IPS-NIHi7 (cell line): Measurements from ENCODE around the gene CDO1.
"Not testable (repeated sequence)": the region's sequence is repeated elsewhere in the genome, so short reads cannot be mapped to it uniquely, and the experiment has no call there.

ENCODE experiments used
- DNase-seq: peaks from one replicate; pipeline ENCODE4 v3.0.0; 2012; ENCODE audit warnings: mixed read lengths; ENCODE audit errors: extremely low spot score

Gene CDO1

DNA sequence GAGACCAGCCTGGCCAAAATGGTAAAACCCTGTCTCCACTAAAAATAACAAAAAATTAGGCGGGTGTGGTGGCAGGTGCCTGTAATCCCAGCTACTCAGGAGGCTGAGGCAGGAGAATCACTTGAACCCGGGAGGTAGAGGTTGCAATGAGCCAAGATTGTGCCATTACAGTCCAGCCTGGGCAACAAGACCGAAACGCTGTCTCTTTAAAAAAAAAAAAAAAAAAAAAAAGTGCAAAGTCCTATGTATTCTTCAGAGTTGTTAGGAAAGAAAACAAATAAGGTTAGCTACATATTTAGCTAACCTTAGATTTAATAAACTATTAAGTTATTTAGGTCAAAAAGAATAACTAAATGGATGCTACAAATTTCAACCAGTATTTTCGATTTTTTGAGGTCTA, 13.5 kb upstream of the CDO1 start:
- DNase-seq, result no peak

DNA sequence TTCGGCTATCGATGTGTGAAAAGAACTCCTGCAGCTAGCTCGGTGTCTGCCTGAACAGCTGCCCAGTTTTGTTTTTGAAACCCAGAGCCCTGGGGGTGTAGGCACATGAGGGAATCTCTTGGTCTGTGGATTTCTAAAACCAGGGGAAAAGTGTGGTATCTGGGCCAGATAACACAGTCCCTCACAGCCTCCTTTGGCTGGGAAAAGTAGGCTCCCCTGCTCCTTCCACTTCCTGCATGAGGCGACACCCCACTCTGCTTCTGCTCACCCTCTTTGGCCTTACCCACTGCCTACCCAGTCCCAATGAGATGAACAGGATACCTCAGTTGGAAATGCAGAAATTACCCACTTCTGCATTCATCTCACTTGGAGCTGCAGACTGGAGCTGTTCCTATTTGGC, 9.5 kb upstream of the CDO1 start:
- no peak for DNase-seq

DNA sequence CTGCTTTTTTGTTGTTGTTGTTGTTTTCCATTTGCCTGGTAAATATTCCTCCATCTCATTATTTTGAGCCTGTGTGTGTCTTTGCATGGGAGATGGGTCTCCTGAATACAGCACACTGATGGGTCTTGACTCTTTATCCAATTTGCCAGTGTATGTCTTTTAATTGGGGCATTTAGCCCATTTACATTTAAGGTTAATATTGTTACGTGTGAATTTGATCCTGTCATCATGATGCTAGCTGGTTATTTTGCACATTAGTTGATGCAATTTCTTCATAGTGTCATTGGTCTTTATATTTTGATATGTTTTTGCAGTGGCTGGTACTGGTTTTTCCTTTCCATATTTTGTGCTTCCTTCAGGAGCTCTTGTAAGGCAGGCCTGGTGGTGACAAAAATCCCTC, 8.5 kb upstream of the CDO1 start:
- not testable (repeated sequence) for DNase-seq

DNA sequence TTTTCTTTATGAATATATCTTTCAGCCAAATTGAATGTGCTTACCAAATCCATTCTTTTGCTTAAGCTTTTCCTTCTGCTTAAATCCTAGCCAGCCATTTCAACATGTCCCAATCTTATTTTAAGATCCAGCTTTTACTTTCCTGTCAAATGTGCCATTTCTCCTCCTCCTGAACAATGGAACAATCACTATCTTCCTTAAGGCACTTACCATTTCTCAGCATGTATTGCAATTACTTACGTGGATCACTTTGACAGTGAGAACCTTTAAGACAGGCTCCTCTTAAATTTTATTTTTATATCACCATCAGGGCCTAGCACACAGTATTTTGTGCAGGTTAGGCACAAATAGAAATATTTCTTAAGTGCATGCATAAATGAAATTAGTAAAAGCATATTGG, 4.4 kb upstream of the CDO1 start:
- DNase-seq, result no peak

DNA sequence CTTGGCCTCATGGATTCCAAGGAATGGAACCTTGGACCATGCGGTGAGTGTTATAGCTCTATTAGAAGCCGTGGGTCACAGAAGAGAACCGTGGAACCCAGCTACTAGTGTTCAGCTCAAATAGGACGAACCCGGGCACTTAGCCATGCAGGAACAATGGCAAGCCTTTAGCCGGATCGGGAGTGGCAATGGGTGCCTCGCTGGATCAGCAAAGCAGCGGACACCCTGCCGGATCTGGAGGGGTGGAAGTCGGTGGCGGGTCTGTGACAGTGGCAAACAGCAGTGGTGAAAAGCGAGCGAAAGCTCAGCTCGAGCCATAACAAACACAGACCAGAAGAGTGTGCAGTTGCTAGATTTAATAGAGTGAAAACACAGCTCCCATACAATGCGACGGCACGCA, 2.4 kb upstream of the CDO1 start:
- no peak for DNase-seq

DNA sequence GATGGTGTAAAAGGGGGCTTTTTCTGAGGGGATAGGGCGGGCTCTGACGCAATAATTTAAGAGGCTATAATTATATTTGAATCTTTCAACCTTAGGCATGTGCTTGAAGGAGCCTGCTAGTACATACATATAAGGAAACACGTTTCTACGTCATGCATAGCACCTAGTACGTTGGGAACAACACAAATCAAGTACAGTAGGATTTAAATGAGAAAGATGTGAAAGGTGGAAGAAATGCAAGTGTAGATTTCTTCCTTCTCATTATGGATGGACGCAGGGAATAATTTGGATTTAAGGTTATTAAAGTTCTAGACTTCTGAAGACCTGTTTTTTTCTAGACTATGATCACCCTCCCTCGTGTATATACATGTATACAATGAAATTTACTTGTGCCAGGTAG, 927 bp upstream of the CDO1 start:
- DNase-seq, result no peak

DNA sequence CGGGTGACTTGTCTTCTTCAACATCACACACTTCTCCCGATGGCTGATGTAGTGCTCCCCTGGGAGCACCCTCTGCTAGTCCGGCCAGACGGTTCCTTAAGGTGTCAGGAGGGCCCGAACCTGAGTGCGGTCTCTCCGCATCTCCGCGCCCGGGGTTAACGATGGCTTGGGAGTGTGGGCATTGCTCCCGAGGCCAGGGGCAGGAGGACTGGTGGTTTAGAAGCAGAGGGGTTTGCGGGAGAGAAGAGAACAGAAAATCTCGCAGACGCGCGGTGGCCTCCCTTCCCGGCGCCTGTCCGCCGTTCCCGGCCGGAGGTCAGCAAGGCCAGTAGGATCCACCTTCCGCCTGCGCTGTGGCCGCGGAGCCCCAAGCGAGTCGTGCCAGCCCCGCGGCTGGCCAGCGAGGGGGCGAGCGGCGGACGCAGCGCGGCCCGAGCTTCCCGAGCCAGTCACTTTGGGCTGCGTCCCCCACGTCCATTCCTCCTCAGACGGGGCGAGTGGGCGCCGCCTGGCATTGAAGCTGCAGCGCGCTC, 700 bp downstream of the CDO1 start:
- peak; percentile 35 for DNase-seq

DNA sequence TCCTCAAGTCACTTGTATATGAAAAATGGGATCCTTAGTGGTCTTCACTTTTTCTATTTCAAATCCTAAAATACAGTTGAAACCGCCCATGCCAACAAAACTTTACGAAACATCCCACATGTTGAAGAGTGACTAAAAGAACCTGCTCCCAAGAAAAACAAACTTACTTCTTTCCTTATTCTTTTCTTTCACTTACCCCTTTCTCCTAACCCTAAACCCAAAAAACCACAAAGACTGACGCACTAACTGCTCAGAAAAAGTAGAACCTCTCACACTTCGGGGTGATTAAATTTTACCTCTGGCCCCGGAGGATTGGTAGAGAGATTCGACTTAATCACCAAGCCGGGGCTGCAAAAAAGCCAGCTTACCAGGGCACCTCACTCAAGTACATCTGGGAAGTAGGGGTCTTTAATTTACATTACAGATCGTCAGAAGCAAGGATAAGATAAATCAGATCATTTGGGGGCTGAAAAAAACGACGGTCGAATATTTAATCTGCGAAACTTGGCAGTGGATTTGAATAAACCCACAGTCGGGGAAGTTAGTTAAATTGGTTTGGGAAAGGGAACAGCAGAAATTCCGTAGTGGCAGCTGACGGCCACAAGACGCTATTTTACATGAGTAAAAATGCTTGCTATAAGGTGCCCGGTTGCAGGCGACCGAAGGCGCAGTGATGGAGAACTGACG, 1.3 kb downstream of the CDO1 start:
- peak; percentile 11 for DNase-seq

DNA sequence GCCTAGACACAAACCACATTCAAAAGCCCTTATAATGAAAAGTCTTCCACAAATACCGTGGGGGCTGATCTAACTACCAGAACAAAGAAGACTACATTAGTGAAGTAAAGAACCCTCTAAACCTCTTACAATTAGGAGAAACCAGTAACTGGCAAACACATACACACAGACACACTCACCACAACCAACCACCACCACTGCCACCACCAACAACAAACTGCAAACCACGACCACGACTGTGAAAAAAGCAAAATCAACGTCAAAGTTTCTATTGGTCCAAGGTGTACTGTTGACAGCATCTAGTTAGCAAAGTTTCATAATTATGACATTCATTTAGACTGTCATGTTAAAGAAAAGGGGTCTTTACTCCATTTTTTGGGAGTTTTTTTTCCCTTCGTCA, 2.7 kb downstream of the CDO1 start:
- no peak for DNase-seq

DNA sequence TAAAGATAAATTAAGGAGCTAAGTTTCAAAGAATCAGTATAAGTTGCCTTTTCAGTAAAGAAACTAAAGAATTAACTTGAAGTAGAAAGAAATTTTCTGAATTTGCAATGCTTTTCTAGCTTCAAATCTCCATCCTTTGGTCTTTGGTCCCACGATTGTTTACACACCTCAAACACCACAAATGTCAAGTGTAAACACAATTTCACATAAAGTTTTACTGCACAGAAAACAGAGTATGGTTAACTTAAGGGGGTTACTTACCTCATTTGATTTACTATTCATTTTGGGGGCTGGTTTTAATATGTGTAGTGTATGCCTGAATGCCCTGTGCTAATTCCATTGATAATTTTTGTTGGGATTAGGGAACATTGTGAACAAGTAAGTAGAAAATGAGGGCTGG, 4.1 kb downstream of the CDO1 start:
- no peak for DNase-seq

DNA sequence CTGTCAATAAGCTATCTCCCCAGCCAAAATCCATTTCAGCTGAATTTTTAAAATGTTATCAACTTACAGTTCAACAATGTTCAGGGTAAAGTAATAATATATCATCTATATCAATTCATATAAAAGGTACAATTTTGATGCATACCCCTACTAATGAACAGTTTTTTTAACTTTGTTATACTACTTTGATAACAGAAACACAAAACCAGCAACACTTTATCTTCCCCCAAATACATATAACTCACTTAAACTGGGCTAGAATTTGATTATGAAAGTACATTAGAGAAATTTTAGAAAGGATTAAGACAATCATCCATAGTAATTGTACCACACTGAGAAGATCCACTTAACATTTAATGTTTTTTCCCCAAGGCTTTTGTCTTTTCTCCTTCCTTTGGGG, 5.1 kb downstream of the CDO1 start:
- DNase-seq, result no peak

DNA sequence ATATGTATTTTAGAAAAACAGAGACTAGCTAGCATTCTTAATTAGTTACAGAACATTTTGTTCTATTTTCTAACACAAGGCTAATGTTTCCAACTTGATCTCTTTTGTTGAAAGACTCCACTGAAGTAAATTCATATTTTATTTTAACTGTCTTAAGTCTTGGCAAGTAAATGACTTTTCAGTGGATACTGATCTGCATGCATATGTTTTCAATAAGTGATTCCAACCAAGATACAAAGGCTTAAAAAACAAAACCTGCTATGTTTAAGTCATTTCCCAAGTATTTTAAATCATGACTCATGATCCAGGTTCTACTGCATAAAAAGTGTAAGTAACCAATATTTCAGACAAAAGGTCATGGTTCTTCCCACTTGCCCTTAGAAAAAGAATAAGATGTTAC, 5.7 kb downstream of the CDO1 start:
- DNase-seq, result no peak

DNA sequence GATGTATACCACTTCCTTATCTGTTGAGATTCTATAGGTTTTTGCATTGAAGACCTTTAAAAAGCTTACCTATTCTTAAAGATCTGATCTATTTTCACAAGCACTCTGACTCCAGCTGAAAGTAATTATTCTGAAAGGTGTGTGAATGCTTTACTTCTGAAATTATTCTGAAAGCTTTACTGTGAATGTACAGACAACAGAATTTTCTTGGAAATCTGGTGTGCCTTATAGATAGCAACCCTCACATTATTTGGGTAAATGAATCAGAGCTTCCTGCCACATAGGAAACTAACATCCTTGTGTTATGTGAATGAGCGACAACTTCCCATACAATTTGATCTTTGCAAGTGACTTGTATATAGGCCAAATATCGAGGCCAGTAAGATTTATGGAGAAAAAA, 6.5 kb downstream of the CDO1 start:
- DNase-seq, result no peak

DNA sequence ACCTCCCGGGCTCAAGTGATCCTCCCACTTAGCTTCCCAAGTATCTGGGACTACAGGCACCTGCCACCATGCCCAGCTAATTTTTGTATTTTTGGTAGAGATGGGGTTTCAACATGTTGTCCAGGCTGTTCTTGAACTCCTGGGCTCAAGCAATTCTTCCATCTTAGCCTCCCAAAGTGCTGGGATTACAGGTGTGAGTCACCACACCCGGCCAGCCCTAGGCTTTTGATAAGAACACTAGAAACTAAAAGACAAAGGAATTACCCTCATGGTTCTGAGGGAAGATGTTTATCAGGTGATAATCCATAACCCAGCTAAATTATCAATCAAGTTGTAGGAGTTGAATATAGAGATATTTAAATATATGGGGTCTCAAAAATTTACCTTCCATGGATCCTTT, 8.4 kb downstream of the CDO1 start:
- not testable (repeated sequence) for DNase-seq

DNA sequence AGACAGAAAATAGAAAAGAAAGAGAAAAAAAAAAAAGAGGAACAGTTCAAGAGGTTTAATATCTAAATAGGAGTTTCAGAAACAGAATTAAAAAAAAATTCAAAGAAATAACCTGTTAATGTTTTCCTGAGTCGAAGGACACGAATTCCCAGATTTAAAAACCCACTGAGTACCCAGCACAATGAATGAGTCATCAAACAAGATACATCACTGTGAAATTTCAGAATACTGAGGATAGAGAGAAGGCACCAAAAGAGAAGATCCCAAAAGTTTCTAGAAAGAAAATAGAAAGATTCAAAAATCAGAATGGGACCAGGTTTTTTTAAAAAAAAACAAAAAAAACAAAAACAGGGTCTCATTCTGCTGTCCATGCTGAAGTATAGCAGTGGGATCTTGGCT, 8.8 kb downstream of the CDO1 start:
- no peak for DNase-seq

DNA sequence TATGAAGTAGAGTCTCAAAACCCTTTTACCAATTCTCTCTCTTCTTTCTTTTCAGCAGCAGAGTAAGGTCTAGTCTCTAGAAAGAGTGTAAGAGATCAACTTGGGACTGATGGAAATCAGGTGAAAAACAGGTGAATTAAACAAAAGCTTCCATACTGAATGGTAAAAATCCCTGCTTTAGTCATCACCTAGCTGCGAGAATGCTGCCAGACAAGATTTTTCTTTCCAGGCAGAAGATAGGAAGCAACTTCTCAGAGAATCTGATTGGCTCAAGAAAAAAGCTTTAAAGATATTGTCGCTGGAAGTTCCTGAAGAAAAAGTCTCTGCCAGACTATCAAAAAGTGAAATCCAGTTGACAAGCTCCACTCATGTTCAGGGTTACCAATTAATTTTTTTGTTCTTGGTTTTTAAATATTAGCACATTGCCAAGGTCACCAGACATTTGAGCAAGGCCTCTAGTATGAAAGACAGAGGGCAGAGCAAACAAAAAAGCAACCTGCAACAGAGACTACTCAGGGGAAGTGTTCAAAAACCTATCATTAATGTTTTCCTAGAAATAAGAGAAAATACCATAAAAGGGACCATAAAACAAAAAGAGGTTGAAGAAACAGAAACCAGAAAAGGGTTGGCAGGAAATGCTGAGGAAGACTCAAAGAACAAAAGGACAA, 9.3 kb downstream of the CDO1 start:
- no peak for DNase-seq

DNA sequence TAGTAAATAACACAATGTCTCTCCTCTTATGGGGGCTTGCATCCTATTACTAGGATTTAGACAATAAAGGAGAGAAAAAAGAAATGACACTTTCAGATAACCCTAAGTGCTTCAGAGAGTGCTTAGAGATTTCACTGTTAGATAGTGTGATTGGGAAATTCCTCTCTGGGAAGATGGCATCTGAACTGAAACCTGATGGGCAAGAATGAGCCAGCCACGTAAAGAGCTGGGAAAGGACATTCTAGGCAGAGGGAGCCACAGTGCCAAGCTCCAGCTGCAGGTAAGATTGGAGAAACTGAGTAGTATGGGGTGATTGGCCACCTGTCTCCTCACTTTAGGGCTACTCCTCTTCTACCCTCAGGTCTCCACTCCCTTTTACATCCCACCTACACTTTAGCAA, 14.5 kb downstream of the CDO1 start:
- DNase-seq, result no peak

DNA sequence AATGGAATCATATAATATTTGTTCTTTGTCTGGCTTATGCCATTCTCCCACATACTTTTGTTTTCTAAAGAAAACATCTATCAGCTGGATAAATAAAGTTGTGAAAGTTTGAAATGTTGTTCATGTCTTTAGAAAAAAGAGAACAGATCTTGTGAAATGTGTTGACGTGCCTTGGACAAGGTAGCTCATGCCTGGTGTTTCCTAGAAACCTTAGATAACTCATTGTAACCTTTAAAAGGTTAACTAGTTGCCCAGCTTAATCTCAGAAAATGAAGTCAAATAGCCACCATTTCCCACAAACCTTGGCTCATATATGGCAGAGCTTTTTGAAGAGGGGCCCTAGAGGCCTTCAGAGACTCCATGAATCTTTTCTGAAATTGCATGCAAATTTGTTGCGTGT, 15.3 kb downstream of the CDO1 start:
- no peak for DNase-seq

DNA sequence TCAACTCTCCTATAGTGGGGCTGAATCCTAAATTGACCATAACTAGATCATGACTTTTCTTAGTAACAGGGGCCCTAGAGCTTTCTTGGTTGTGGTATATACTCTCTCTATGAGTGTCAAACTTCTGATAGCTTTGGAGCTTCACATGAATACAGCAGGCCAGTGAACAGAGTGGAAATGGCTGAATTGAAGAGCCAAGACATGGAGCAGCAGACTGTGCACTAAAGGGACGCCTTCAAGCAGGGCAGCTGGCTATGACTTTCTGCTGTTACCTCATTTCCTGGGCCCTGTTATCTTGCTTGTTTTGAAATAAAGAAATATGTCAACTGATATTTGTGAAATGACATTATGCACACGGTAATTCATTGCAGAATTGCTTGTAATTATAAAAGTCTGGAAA, 16.4 kb downstream of the CDO1 start:
- no peak for DNase-seq

DNA sequence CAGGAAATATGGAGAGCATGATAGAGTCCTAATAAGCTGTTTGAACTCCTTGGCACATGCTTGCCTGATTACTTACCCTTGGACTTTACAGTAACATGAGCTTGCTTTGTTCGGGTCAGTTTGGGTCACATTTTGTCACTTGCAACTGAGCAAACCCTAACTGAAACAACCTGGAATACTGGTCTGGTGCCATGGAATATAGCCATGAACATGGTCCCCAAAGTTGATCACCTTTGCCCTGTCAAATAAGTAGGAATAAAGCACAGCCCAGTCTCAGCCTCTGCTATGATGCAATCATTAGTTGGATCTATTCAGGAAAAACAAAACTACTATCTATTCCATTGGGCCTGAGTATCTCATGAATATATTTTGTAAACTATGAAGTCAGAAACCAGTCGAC, 18.2 kb downstream of the CDO1 start:
- DNase-seq, result no peak

DNA sequence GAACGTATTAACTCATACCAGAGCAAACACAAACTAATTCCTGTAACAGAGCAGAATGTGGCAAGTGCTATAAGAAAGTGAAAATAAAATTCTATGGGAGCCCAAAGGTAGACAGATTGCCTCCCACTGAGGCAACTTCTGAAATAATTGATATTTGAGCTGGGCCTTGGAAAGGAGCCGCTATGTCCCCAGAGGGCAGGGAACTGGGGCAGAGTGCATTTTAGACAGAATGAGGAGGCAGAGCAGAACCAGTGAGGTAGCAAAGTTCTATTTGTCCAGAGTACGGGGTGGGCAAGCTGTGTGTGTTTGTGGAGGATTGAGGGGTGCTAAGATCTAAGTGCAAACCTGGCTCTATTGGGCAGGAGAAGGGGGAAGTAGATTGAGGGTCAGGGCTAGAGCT, 19.8 kb downstream of the CDO1 start:
- DNase-seq, result no peak

DNA sequence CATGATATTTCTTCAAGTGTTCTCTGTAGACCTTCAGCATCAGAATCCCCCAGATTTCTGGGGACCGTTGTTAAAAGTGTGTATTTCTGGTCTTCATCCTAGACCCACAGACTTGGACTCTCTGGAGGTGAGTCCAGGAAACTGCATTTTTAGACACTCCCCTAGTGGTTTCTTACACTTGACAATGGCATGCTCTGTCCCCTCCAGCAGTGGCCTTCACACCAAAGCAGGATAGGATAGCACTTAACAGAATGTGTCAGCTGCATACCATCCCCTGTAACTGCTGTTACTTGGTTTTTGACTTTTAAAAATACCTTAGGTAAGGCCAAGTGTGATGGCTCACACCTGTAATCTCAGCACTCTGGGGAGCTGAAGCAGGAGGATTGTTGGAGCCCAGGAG, 20.8 kb downstream of the CDO1 start:
- DNase-seq, result no peak

DNA sequence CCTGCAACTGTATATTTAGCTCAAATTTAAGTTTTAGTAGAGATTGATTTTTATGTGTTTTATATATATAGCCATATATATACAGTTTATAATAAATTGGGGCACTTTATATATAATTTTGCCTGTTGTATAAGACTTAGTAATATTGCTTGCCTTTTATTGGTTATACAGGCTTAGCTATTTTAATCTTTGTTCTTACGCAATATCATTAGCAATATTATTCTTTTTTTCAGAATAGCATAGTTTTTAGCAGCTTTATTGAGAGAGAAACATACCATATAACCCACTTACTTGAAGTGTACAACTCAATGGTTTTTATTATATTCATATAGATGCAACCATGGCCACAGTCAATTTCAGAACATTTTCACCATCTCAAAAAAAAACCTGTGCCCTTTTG, 28.0 kb downstream of the CDO1 start:
- no peak for DNase-seq

DNA sequence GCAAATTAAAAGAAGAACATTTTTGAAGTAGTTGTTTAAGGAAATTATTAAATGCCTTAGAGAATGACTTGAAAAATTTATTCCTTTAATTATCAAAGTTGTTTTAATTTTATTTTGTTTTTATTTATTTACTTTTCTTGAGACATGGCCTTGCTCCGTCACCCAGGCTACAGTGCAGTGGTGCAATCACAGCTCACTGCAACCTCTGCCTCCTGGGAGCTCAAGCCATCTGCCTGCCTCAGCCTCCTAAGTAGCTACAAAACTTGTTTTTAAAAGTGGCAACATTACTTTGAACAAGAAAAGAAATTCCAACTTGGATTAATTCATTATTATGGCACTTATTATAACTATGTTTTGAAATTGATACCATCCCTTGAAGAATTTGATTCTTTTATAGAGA, 29.0 kb downstream of the CDO1 start:
- DNase-seq, result no peak
